ENCODE measurements around the gene PRKCH.

DNA sequence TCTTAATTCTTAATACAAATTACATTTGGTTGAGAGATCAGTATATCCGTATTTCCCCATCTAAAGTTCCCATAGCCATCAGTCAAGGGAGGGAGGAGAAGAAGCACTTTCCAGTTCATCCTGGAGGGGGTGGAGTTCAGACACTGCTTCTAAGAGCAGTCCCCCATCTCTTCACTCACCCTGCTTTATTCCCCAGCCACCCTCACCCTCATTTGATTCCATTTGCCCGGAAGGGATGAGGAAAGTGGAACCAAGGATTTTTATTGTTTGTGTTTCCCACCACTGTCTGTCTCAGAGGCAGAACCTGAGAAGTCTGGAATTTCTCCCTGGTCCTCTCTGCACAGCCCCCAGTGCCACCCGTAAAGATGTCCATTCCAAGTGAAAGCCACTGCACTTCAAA is 239.7 kb downstream of the PRKCH start:
- TF ChIP-seq EZH2 (IDR thresholded peaks at IDR 0.05; ENCODE audit: insufficient read depth, poor library complexity, severe bottlenecking) (no peak), EZH2phosphoT487 (IDR thresholded peaks at IDR 0.05; ENCODE audit: insufficient read depth, low read depth) (no peak)

Measured in GM23248 (cell line).